ENCODE data around the gene SLC4A2.

SLC4A2 gene

GRCh38 chr7:151076863-151077704 lies 17.7 kb downstream of the SLC4A2 start:
- TF ChIP-seq, protein P1, sequence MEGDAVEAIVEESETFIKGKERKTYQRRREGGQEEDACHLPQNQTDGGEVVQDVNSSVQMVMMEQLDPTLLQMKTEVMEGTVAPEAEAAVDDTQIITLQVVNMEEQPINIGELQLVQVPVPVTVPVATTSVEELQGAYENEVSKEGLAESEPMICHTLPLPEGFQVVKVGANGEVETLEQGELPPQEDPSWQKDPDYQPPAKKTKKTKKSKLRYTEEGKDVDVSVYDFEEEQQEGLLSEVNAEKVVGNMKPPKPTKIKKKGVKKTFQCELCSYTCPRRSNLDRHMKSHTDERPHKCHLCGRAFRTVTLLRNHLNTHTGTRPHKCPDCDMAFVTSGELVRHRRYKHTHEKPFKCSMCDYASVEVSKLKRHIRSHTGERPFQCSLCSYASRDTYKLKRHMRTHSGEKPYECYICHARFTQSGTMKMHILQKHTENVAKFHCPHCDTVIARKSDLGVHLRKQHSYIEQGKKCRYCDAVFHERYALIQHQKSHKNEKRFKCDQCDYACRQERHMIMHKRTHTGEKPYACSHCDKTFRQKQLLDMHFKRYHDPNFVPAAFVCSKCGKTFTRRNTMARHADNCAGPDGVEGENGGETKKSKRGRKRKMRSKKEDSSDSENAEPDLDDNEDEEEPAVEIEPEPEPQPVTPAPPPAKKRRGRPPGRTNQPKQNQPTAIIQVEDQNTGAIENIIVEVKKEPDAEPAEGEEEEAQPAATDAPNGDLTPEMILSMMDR (IDR thresholded peaks at IDR 0.05; ENCODE audit: low read depth, low read length, missing control alignments): peak; percentile 44
- in situ Hi-C loops (cut with HindIII; ENCODE audit: low sequenced_read_pairs): no loop called here
- DNase-seq (ENCODE audit: low read depth): no peak
- no peak overlapping the region for H3K4me3 ChIP-seq (ENCODE audit: low read depth, low read length)

GRCh38 chr7:151077705-151078232 lies 18.4 kb downstream of the SLC4A2 start:
- TF ChIP-seq, protein P1 (IDR thresholded peaks at IDR 0.05; ENCODE audit: low read depth, low read length, missing control alignments): no peak
- H3K4me3 ChIP-seq (ENCODE audit: low read depth, low read length): no peak overlapping the region
- in situ Hi-C loops (cut with HindIII; ENCODE audit: low sequenced_read_pairs): no loop called here
- DNase-seq (ENCODE audit: low read depth): no peak

DNA sequence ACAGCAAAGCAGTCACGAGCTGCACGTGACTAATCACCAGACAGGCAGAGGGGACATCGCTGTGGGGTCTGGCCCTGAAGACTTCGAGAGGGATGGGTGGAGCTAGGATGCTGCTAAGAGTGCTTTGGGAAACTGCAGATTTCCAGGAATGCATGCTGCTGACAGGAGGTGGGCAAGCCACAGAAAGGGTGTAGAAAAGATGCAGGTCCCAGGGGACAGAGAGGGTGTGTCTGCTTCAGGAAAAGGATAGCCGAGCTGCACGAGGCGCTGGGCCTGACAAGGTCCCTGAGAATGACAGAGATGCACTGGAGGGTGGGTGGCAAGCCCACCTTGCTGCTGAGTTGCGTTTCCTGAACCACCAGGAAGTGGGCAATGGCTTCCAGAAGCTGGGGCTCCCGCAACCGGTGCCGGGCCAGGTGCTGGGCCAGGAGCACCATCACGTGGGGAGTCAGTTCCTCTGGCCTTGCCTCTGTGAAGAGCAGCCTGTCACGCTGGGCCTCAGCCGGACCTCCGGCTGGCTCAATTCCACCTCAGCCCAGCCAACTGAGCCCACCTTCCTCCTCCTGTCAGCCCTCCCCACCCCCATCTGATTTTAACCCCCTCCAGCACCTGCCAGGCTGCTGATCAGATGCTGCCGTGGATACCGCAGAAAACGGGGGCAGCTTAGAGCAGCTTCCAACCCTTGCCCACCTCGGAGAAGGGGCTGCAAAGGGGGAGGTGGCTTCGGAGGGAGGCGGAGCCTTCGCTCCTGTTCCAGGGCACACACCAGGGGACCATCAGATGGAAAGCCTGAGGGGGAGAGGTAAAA lies 19.0 kb downstream of the SLC4A2 start:
- TF ChIP-seq, protein P1 (IDR thresholded peaks at IDR 0.05; ENCODE audit: low read depth, low read length, missing control alignments): no peak
- H3K4me3 ChIP-seq (ENCODE audit: low read depth, low read length): no peak overlapping the region
- no peak for DNase-seq (ENCODE audit: low read depth)
- in situ Hi-C loops (cut with HindIII; ENCODE audit: low sequenced_read_pairs): no loop called here

DNA sequence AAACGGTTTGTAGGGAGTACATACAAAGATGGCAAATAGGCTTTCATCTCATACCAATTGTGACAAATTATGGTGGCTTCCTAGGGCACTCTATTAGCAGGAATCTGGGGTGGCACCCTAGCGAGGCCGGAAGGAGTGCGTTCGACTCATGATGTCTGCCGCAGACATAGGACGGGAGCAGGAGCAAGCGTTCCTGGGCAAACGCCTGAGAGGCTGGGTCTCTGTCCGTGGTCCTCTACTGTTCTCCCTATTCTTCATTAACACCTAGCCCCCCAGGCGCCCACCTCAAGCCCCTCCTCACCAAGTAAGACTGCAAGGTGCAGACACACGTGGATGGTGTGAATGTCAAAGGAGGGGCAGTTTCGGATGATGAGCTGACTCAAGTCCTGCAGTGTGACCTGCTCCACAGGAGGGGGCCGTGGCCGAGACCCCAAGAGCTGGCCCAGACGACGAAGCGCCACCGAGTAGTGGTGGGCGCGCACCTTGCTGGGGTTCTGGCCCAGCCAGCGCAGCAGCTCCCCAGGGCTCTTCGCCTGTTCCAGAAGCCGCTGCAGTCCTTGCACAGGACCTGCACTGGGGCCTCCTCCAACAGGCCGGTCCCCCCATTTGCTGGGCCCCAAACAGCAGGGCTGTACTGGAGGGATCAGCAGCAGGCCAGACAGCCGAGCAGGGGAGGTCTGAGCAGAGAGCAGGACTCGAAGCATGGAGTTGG lies 20.0 kb downstream of the SLC4A2 start:
- in situ Hi-C loops (cut with HindIII; ENCODE audit: low sequenced_read_pairs): no loop called here
- TF ChIP-seq, protein P1 (IDR thresholded peaks at IDR 0.05; ENCODE audit: low read depth, low read length, missing control alignments): no peak
- H3K4me3 ChIP-seq (ENCODE audit: low read depth, low read length): peak overlapping the region; percentile 93
- no peak for DNase-seq (ENCODE audit: low read depth)

- in situ Hi-C loops (cut with HindIII; ENCODE audit: low sequenced_read_pairs): no loop called here
- peak overlapping the region; percentile 93 for H3K4me3 ChIP-seq (ENCODE audit: low read depth, low read length)
- TF ChIP-seq, protein P1 (IDR thresholded peaks at IDR 0.05; ENCODE audit: low read depth, low read length, missing control alignments): no peak
- no peak for DNase-seq (ENCODE audit: low read depth)
Observed at GRCh38 chr7:151080067-151080521, 20.7 kb downstream of the SLC4A2 start.
